SIG-M5 treated with dmso at 0.1 percent for 504 hours (cell line): ENCODE data around the gene CEP170B.
"Not testable (repeated sequence)": the region's sequence is repeated elsewhere in the genome, so short reads cannot be mapped to it uniquely, and the experiment has no call there.

Experiments used
- DNase-seq: peaks from one replicate; lab custom pipeline; 2025; ENCODE audit not compliant: unreplicated experiment; lab: John Stamatoyannopoulos, UW

Gene CEP170B

GRCh38 chr14:104904650-104905578 lies 39.8 kb downstream of the CEP170B start:
- DNase-seq: not testable (repeated sequence)

GRCh38 chr14:104905579-104905933 lies 40.5 kb downstream of the CEP170B start:
- not testable (repeated sequence) for DNase-seq

DNA sequence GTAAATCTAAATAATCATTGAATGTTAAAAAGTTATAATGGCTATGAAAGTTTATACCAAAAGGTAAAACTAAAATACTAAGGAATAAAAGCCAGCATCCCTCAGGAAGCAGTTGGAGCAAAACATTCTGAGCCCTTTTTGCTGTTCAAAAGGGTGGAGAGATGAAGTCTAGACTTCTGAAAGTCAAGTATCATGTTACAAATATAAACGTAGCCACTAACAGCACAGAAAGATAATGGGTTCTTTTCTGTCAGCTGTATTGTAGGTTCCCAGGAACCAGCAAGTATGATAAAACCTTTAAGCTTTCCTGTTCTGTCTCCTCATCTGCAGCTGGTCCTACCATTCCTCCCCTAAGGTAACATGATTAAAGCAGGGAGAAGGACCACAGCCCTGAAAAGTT lies 43.2 kb downstream of the CEP170B start:
- no peak for DNase-seq

GRCh38 chr14:104912053-104912452 lies 47.0 kb downstream of the CEP170B start:
- DNase-seq: no peak

- no peak for DNase-seq
Measured at GRCh38 chr14:104913435-104913834, 48.4 kb downstream of the CEP170B start.

GRCh38 chr14:104917116-104917515 lies 52.0 kb downstream of the CEP170B start:
- no peak for DNase-seq

DNA sequence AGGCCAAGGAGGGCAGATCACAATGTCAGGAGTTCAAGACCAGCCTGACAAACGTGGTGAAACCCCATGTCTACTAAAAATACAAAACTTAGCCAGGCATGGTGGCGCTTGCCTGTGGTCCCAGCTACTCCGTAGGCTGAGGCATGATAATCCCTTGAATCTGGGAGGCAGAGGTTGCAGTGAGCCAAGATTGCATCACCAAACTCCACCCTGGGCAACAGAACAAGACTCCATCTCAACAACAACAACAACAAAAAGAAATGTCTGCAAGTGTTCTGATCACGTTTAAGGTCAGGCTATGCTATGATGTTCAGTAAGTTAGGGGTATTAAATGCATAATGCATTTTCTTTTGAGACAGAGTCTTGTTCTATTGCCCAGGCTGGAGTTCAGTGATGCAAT lies 52.9 kb downstream of the CEP170B start:
- no peak for DNase-seq

GRCh38 chr14:104919152-104919992 lies 54.3 kb downstream of the CEP170B start:
- not testable (repeated sequence) for DNase-seq

DNA sequence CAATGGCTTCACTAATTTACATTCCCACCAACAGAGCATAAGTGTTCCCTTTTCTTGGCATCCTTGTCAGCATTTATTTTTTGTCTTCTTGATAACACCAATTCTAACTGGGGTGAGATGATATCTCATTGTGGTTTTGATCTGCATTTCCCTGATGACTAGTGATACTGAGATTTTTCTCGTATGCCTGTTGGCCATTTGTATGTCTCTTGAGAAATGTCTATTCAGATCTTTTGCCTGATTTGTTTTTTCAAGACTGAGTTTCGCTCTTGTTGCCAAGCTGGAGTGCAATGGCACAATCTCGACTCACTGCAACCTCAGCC lies 54.9 kb downstream of the CEP170B start:
- DNase-seq: no peak

DNA sequence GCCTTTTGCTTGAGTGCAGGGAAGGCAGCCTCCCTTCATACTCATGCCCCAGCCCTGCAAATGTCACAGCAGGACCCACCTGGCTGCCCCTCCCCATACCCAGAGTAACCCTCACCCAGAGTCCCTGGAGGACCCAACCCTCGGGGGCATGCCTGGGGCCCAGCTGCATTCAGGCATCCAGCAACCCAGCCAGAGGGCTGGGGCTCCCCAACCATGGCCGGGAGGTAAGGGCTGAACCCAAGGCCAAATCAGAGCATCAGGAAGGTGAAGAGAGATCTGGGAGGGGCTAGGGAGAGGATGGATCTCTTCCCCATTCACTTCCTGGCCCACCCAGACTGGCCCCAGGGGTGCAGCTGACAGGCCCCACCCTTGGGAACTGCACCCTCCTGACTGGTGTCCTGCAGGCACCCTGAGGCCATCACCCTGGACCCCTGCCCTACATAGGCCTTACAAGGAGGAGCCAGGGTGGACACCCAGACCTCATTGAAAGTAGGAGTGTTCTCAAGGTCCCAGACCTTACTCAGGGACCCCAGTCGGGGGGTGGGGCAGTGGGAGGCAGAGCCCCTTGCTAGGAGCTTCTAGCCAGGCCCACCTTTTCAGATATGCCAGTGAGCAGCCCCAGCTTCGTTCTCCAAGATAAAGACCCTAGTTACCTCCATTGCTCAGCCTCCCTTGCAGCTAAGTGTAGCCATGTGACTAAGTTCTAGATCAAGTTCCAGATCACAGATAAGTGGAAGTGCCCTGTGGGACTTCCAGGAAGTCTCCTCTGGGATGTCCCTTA lies 58.8 kb downstream of the CEP170B start:
- no peak for DNase-seq

DNA sequence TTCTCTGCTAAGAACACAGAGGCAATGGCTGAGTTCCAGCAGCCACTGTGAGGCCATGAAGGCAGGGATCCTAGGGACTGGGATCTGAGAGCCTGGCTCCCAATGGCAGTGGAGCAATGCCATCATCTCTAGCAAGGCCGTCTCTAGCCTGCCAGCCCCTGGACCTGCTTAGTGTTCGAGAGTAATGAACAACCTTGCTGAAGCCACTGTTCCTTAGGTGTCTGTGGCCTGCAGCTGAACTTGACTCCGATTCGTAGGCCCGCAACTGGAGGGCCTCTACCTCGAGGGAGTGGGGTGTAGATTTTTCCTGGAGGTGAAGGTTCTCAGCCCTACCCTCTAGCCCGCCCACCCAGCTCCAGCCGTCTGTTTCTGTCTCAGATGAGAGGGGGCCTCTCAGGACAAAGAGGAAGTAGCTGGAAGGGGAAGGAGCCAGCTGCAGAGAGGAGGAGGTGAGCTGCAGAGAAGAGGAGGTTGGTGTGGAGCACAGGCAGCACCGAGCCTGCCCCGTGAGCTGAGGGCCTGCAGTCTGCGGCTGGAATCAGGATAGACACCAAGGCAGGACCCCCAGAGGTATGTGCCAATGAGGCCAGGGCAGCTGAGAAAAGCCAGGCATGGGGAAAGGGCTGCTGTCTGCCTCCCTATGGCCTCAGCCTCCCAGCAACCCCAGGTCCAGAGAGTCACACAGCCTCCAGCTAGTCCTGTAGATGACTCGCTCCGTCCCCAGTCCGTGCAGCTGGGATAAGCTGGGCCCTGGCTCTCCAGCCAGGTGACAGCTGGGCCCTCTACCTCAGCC lies 59.5 kb downstream of the CEP170B start, which contains the start of gene PLD4:
TSS of gene PLD4 (plus strand) at position 459 of the 793 bp plus-strand sequence. CDS start 2,262 bp downstream, outside the sequence.
- DNase-seq: peak; percentile 86

- DNase-seq: no peak
Measured at GRCh38 chr14:104925214-104925854, 60.3 kb downstream of the CEP170B start.

- DNase-seq: no peak
Measured at GRCh38 chr14:104925855-104926609, 61.0 kb downstream of the CEP170B start.

DNA sequence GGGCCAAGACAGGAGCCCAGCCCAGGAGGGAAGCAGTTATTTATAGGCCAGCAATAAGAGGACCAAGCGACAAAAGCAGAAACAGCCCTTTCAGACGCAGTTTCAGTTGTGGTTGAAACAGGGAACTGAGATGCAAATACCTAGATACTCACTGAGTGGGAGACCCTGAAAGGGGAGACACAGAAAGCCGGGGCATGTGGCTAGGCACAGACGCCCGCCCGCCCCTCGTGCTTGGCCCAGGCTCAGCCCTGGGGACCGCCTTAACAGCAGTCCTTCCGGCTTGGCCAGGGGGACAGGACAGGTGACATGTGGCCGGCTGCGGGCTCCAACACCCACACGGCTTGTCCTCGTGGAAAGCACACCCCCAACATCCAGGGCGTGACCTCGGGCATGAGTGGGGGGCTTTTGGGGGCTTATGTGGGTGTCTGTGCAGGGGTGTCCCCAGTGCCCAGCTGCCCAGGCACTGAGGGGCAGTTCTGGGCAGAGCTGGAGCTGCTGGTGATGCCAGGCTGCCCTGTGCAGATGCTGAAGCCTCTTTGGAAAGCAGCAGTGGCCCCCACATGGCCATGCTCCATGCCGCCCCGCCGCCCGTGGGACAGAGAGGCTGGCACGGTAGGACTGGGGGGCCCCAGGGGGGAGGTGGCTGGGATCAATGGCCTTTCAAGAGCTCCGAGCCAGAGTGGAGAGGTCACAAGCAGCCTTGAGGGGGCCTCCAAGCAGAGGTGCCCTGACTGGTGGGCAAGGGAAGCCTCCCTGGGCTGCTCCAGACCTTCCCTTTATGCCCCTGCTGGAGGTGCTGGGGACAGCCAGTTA lies 61.8 kb downstream of the CEP170B start:
- DNase-seq: peak; percentile 94

DNA sequence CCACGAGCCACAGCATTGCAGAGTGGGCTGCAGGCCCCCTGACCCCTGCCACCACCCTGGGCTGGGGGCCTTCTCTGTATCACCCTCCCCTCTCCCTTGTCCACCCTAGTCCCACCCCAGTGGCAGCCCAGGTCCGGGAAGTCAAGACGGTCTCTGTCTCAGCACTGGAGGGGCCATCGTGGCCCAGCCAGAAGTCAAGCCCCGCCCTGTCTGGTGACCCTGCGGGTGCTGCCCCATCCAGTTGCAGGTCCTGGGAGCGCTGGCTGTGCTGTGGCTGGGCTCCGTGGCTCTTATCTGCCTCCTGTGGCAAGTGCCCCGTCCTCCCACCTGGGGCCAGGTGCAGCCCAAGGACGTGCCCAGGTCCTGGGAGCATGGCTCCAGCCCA lies 62.4 kb downstream of the CEP170B start:
- DNase-seq: no peak

- no peak for DNase-seq
Measured at GRCh38 chr14:104927901-104928300, 62.8 kb downstream of the CEP170B start.

DNA sequence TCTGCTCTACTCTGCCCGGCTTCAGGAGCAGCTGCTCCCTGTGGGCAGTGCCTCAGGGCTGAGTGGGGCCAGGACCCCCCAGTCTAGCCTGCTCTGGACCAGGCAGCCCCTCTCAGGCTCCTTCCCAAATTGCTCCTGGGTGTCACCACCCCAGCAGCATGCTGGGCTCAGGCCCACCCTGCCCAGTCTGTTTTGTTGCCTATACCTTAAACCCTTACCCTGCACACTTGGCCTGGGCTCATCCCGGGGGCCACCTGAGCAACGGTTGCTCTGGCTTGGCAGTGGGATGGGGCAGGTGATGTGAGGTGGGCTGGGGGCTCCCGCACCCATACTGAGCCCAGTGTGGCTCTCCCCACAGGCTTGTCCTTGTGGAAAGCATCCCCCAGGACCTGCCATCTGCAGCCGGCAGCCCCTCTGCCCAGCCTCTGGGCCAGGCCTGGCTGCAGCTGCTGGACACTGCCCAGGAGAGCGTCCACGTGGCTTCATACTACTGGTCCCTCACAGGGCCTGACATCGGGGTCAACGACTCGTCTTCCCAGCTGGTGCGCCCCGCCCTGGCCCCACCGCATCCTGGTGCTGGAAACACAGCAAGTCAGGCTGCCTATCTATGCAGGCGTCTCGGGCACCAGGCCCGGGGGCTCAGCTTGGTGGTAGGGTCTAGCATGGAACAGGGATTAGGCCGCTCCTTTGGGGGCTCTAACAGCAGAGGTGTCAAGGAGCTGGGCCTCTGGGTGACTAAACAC lies 63.5 kb downstream of the CEP170B start:
- no peak for DNase-seq
